ENCODE data around the gene CFD.

- TF ChIP-seq, protein P1, sequence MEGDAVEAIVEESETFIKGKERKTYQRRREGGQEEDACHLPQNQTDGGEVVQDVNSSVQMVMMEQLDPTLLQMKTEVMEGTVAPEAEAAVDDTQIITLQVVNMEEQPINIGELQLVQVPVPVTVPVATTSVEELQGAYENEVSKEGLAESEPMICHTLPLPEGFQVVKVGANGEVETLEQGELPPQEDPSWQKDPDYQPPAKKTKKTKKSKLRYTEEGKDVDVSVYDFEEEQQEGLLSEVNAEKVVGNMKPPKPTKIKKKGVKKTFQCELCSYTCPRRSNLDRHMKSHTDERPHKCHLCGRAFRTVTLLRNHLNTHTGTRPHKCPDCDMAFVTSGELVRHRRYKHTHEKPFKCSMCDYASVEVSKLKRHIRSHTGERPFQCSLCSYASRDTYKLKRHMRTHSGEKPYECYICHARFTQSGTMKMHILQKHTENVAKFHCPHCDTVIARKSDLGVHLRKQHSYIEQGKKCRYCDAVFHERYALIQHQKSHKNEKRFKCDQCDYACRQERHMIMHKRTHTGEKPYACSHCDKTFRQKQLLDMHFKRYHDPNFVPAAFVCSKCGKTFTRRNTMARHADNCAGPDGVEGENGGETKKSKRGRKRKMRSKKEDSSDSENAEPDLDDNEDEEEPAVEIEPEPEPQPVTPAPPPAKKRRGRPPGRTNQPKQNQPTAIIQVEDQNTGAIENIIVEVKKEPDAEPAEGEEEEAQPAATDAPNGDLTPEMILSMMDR (IDR thresholded peaks at IDR 0.05) = no peak
- no peak for TF ChIP-seq EZH2phosphoT487 (IDR thresholded peaks at IDR 0.05)
- no peak for TF ChIP-seq EZH2 (IDR thresholded peaks at IDR 0.05)
Measured at GRCh38 chr19:811506-812048, 47.9 kb upstream of the CFD start.
